D721Med (cell line): ENCODE measurements around the gene ALPK3.

Experiments used
- DNase-seq: peaks from one replicate; pipeline ENCODE4 v3.0.0; 2011; ENCODE audit warnings: low spot score; ENCODE audit not compliant: insufficient read length
- FAIRE-seq: peaks from 2 replicates; lab custom pipeline; 2011; peaks lifted over from hg19 to GRCh38; lab: Jason Lieb, UNC
- TF ChIP-seq, protein P1 (sequence below): IDR thresholded peaks from 2 replicates; pipeline ENCODE4 v1.5.1; 2012; ENCODE audit warnings: mild to moderate bottlenecking, control low read depth; ENCODE audit not compliant: insufficient read depth; ENCODE audit errors: missing control alignments

Gene ALPK3

DNA sequence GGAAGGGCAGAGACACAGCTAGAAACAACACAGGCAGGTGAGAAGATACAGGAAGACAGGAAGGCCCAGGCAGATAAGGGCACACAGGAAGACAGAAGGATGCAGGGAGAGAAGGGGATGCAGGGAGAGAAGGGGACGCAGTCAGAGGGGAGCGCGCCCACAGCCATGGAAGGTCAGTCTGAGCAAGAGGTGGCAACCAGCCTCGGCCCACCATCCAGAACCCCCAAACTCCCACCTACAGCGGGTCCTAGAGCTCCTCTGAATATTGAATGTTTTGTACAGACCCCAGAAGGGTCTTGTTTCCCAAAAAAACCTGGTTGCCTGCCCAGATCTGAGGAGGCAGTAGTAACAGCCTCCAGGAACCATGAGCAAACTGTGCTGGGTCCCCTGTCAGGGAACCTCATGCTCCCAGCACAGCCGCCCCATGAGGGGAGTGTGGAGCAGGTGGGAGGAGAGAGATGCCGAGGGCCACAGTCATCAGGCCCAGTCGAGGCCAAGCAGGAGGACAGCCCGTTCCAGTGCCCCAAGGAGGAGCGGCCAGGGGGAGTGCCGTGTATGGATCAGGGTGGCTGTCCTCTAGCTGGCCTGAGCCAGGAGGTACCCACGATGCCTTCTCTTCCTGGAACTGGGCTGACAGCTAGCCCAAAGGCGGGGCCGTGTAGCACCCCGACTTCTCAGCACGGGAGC, 39.7 kb downstream of the ALPK3 start:
- FAIRE-seq (no peak), DNase-seq (no peak)
- TF ChIP-seq, protein P1, sequence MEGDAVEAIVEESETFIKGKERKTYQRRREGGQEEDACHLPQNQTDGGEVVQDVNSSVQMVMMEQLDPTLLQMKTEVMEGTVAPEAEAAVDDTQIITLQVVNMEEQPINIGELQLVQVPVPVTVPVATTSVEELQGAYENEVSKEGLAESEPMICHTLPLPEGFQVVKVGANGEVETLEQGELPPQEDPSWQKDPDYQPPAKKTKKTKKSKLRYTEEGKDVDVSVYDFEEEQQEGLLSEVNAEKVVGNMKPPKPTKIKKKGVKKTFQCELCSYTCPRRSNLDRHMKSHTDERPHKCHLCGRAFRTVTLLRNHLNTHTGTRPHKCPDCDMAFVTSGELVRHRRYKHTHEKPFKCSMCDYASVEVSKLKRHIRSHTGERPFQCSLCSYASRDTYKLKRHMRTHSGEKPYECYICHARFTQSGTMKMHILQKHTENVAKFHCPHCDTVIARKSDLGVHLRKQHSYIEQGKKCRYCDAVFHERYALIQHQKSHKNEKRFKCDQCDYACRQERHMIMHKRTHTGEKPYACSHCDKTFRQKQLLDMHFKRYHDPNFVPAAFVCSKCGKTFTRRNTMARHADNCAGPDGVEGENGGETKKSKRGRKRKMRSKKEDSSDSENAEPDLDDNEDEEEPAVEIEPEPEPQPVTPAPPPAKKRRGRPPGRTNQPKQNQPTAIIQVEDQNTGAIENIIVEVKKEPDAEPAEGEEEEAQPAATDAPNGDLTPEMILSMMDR = no peak

DNA sequence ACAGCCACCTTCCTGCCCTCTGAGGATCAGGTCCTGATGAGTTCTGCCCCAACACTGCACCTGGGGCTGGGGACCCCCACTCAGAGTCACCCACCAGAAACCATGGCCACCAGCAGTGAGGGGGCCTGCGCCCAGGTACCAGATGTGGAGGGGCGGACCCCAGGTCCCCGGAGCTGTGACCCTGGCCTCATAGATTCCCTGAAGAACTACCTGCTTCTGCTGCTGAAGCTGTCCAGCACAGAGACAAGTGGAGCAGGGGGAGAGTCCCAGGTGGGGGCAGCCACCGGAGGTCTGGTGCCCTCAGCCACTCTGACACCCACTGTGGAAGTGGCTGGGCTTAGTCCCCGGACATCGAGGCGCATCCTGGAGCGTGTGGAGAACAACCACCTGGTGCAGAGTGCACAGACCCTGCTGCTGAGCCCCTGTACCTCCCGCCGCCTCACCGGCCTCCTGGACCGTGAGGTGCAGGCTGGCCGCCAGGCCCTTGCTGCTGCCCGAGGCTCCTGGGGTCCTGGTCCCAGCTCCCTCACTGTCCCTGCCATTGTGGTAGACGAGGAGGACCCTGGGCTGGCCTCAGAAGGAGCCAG, 40.4 kb downstream of the ALPK3 start:
- FAIRE-seq (no peak), DNase-seq (no peak)
- TF ChIP-seq, protein P1 = no peak

DNA sequence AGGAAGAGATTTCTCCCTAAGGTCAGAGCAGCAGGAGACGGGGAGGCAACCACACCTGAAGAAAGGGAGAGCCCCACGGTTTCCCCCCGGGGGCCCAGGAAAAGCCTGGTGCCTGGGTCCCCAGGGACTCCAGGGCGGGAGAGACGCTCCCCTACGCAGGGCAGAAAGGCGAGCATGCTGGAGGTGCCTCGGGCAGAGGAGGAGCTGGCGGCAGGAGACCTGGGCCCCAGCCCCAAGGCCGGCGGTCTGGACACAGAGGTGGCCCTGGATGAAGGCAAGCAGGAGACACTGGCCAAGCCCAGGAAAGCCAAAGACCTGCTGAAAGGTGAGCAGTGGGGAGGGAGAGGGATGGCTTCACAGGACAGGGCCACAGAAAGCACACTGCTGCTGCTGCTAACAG, 41.1 kb downstream of the ALPK3 start:
- TF ChIP-seq, protein P1 = no peak
- DNase-seq = no peak

DNA sequence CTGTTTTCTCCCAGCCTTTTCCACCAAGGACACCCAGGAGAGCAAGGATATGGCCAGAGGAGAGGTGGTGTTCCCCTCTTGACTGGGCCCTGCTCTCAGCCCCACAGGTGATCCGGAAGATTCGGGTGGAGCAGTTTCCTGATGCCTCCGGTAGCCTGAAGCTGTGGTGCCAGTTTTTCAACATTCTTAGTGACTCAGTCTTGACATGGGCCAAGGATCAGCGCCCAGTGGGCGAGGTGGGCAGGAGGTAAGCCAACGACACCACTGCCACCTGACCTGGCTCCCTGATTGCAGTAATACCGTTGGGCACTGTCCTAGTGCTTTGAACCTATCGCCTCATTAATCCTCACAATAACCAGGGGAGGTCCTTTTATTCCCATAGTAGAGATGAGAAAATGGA, 42.0 kb downstream of the ALPK3 start:
- no peak for DNase-seq
- FAIRE-seq = no peak
- TF ChIP-seq, protein P1 = no peak

More for the DNA sequence above, 41.1 kb downstream of the ALPK3 start:
- no peak for FAIRE-seq

DNA sequence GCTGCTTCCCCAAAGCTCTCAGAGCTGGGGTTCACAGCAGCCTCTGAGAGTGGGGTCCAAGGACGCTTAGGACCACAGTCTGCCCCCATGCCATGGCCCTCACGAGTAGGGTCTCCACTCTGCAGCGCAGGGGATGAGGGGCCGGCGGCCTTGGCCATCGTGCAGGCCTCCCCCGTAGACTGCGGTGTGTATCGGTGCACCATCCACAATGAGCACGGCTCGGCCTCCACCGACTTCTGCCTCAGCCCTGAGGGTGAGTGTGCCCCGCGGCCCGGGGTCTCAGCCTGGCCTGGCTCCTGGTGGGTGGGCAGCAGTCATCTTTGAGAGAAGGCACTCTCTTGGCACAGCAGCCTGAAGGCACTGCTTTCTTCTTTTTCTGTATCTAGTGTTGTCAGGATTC, 42.5 kb downstream of the ALPK3 start:
- DNase-seq (no peak), FAIRE-seq (no peak)
- TF ChIP-seq, protein P1 = no peak

DNA sequence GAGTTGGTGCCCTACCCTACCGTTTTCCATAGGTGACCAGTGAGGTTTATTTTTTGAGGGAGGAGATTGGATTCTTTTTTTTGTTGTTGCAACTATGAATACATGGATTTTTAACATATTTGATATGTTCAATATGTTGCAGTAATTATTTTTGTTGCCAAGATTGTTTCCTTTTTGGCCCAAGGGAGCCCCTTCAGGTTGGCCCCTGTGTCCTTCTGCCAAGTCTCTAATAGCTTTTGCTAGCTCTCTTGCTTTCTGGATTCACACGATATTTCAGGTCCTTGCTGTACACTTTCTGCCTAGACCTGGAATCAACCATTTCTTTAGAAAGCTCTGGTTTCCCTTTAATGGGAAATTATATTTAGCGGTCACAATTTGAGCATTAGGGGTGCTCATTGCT, 44.6 kb downstream of the ALPK3 start:
- DNase-seq = no peak
- TF ChIP-seq, protein P1 = no peak
- FAIRE-seq = no peak
